Gastroesophageal sphincter (tissue), 4 donors: ENCODE results near the gene MIA3. TPM values are rescaled to one million over a fixed set of nuclear protein-coding genes. Genes with fewer than 3 reads are reported as not detected.
"Not testable (repeated sequence)": the region's sequence is repeated elsewhere in the genome, so short reads cannot be mapped to it uniquely, and the experiment has no call there.

ENCODE experiments used
- ATAC-seq: fragments of 150-250 bp; one replicate; pipeline ENCODE4 v1.9.1; 2016; ENCODE audit warnings: mild to moderate bottlenecking, moderate library complexity
- H3K27ac ChIP-seq, 4 donors: fragments of 200-600 bp; sonication (generic) in 3 of 4; 1 replicate in 3 of 4; 2 replicates in 1 of 4; pipeline ENCODE4 v1.5.1; 2016 to 2019
- H3K27me3 ChIP-seq: fragments of 200-600 bp; sonication (generic); one replicate; pipeline ENCODE4 v1.5.1; 2019
- H3K36me3 ChIP-seq, 2 donors: fragments of 200-600 bp; sonication (generic); one replicate each; pipeline ENCODE4 v1.5.1; 2019; ENCODE audit warnings: control low read depth in 1 of 2
- H3K4me1 ChIP-seq, 3 donors: fragments of 200-600 bp; sonication (generic); 1 replicate in 2 of 3; 2 replicates in 1 of 3; pipeline ENCODE4 v1.5.1; 2016 to 2019; ENCODE audit warnings: control low read depth in 2 of 3
- H3K4me3 ChIP-seq, 2 donors: fragments of 200-600 bp; sonication (generic); one replicate each; pipeline ENCODE4 v1.5.1; 2019; ENCODE audit warnings: mild to moderate bottlenecking in 1 of 2, moderate library complexity in 1 of 2
- H3K9me3 ChIP-seq, 3 donors: fragments of 200-600 bp; sonication (generic); one replicate each; pipeline ENCODE4 v1.5.1; 2017 to 2019; ENCODE audit warnings: control low read depth in 2 of 3
- EP300 ChIP-seq: sonication (generic); formaldehyde crosslinking; IDR thresholded peaks from one replicate; pipeline ENCODE4 v1.6.1; 2017; ENCODE audit warnings: antibody characterized with exemption, mild to moderate bottlenecking
- POLR2A ChIP-seq, 2 donors: fragments of 450-650 bp; IDR thresholded peaks; one replicate each; pipeline ENCODE4 v1.6.1; 2017; ENCODE audit warnings: antibody characterized with exemption in 2 of 2, mild to moderate bottlenecking in 2 of 2, moderate library complexity in 1 of 2
- POLR2AphosphoS5 ChIP-seq: sonication (generic); formaldehyde crosslinking; IDR thresholded peaks from one replicate; pipeline ENCODE4 v1.6.1; 2017; ENCODE audit warnings: antibody characterized with exemption
- WGBS, 2 donors: methylation state at CpG; one replicate each; pipeline ENCODE4 v1.1.5; 2018; ENCODE audit warnings: low coverage in 1 of 2; 5-methylcytosine and 5-hydroxymethylcytosine counted together
- total RNA-seq, 4 donors: library from RNA; depleted of rRNA; stranded (reverse); fragments of >200 nt; gene quantifications; one replicate each; pipeline ENCODE4 v1.1.0, GENCODE V29; 2016
- TF ChIP-seq, protein P1 (sequence below), 4 experiments: fragments of 200-600 bp in 2 of 4; fragments of 450-650 bp in 2 of 4; sonication (generic) in 1 of 4; IDR thresholded peaks; one replicate each; pipeline ENCODE4 v1.5.1; 2017 to 2019; ENCODE audit warnings: antibody characterized with exemption in 4 of 4, mild to moderate bottlenecking in 2 of 4, moderate library complexity in 2 of 4

The MIA3 gene
- total RNA-seq, 4 donors from 2014 or later, result 39.4 to 71.0 (median 48.4) TPM

DNA sequence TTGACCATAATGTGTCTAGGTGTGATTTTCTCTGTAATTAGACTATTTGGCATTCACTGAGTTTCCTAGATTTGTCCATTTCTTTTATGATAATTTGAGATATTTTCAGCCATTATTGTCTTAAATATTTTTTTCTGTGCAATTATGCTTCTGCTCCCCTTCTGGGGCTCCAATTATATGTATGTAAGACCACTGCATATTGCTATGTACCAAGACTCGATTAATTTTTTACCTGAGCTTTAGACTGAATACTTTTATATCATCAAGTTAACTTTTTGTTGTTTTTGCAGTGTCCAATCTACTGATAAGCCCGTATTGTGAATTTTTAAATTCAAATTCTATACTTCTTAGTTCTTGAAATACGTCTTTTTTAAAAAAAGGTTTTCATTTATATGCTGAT is 23.1 kb upstream of the MIA3 start:
- TF ChIP-seq, protein P1, sequence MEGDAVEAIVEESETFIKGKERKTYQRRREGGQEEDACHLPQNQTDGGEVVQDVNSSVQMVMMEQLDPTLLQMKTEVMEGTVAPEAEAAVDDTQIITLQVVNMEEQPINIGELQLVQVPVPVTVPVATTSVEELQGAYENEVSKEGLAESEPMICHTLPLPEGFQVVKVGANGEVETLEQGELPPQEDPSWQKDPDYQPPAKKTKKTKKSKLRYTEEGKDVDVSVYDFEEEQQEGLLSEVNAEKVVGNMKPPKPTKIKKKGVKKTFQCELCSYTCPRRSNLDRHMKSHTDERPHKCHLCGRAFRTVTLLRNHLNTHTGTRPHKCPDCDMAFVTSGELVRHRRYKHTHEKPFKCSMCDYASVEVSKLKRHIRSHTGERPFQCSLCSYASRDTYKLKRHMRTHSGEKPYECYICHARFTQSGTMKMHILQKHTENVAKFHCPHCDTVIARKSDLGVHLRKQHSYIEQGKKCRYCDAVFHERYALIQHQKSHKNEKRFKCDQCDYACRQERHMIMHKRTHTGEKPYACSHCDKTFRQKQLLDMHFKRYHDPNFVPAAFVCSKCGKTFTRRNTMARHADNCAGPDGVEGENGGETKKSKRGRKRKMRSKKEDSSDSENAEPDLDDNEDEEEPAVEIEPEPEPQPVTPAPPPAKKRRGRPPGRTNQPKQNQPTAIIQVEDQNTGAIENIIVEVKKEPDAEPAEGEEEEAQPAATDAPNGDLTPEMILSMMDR (IDR thresholded peaks at IDR 0.05), result no peak
- no peak for TF ChIP-seq POLR2AphosphoS5
- TF ChIP-seq POLR2A (IDR thresholded peaks at IDR 0.05), result no peak
- no peak for TF ChIP-seq EP300
- H3K4me1 ChIP-seq, result peaks cover 0 to 10% (median 4%) of the 10 kb centered on the region in 3 donors
- no peak for ATAC-seq
- no peaks in the 10 kb centered on the region for H3K36me3 ChIP-seq
- H3K27ac ChIP-seq, result no peak overlapping the region
- WGBS, 2 donors, result 79 to 93% methylated on average over 2 to 3 of the region's 3 CpGs
- no peaks in the 10 kb centered on the region for H3K9me3 ChIP-seq
- no peaks in the 10 kb centered on the region for H3K27me3 ChIP-seq
- no peak overlapping the region for H3K4me3 ChIP-seq

DNA sequence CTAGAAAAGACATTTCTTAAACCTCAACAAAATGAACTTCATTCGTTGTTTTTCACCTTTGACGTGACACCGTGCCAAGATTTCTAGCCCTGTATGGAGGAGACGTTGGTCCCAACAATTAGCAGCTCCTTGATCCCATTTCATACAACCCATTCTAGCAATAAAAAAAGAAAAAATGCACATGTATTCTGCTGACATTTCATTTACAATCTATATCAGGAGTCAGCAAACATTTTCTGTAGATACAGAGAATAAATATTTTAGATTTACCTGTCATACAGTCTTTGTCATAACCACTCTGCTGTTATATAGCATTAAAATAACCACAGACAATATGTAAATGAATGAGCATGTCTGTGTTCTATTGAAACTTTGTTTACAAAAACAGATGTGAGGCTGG is 21.2 kb upstream of the MIA3 start:
- ATAC-seq, result no peak
- Histone ChIP-seq H3K4me3 (no peak overlapping the region), H3K27me3 (no peaks in the 10 kb centered on the region), H3K27ac (no peak overlapping the region), H3K36me3 (no peaks in the 10 kb centered on the region), H3K4me1 (no peaks in the 10 kb centered on the region), H3K9me3 (no peaks in the 10 kb centered on the region)
- TF ChIP-seq POLR2A (IDR thresholded peaks at IDR 0.05) (no peak), POLR2AphosphoS5 (no peak), EP300 (no peak)
- TF ChIP-seq, protein P1 (IDR thresholded peaks at IDR 0.05), result no peak
- WGBS, 2 donors, result 80 to 82% methylated on average over 4 of the region's 4 CpGs

DNA sequence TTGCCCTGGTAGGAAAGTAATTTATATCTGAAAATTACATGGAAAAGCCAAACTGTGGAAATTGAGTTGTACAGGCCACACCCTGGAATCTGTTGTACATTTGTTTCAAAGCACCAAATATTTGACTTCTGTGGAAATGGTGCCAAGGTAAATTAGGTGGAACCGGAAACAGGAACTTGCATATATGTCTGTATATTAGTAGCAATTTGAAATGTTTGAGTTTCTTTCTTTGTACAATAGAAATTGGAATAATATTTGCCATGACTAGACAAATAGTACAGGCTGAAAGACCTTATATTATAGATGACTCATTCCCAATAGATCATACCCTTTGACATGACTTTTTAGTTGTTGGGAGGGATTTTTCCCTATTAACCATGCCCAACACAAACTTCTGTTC is 17.6 kb upstream of the MIA3 start:
- no peak overlapping the region for H3K4me3 ChIP-seq
- no peaks in the 10 kb centered on the region for H3K36me3 ChIP-seq
- H3K9me3 ChIP-seq, result no peaks in the 10 kb centered on the region
- ATAC-seq, result no peak
- no peaks in the 10 kb centered on the region for H3K4me1 ChIP-seq
- no peaks in the 10 kb centered on the region for H3K27me3 ChIP-seq
- no peak overlapping the region for H3K27ac ChIP-seq
- TF ChIP-seq, protein P1 (IDR thresholded peaks at IDR 0.05), result no peak
- TF ChIP-seq EP300 (no peak), POLR2A (IDR thresholded peaks at IDR 0.05) (no peak)
- WGBS, 2 donors, result 53 to 89% methylated on average over 1 of the region's 1 CpG

DNA sequence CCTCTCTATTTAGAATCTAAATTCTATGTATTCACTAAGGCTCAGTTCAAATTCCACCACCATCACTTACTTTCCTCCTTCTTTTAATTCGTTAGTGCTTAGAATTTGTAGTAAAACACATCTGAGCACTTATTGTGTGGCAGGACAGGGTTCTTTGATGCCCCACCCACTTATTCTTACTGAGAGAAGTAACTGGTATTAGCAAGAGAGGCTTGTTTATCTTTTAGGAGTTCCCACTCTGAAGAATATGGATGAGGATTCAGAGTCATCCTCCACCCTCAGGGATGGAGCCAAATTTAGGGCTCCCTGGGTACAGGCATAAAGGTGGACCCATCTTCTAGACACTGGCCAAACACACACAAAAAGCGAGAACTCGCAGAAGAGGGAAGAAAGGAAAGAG is 16.6 kb upstream of the MIA3 start:
- H3K27ac ChIP-seq, result no peak overlapping the region
- H3K9me3 ChIP-seq, result no peaks in the 10 kb centered on the region
- H3K36me3 ChIP-seq, result no peaks in the 10 kb centered on the region
- H3K4me1 ChIP-seq, result no peaks in the 10 kb centered on the region
- no peak overlapping the region for H3K4me3 ChIP-seq
- H3K27me3 ChIP-seq, result no peaks in the 10 kb centered on the region
- no peak for ATAC-seq
- TF ChIP-seq EP300 (no peak), POLR2A (IDR thresholded peaks at IDR 0.05) (no peak), POLR2AphosphoS5 (no peak)
- TF ChIP-seq, protein P1 (IDR thresholded peaks at IDR 0.05), result no peak
- WGBS, 2 donors, result 58 to 79% methylated on average over 2 to 3 of the region's 3 CpGs

DNA sequence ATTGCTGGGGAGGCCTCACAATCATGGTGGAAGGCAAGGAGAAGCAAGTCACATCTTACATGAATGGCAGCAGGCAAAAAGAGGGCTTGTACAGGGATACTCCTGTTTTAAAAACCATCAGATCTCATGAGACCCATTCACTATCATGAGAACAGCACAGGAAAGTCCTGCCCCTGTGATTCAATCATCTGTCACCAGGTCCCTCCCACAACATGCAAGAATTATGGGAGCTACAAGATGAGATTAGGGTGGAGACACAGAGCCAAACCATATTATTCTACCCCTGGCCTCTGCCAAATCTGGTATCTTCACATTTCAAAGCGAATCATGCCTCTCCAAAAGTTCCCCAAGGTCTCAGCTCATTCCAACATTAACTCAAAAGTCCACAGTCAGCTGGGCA is 11.1 kb upstream of the MIA3 start:
- no peak for TF ChIP-seq POLR2AphosphoS5
- TF ChIP-seq POLR2A (IDR thresholded peaks at IDR 0.05), result no peak
- no peak for TF ChIP-seq EP300
- TF ChIP-seq, protein P1 (IDR thresholded peaks at IDR 0.05), result no peak

DNA sequence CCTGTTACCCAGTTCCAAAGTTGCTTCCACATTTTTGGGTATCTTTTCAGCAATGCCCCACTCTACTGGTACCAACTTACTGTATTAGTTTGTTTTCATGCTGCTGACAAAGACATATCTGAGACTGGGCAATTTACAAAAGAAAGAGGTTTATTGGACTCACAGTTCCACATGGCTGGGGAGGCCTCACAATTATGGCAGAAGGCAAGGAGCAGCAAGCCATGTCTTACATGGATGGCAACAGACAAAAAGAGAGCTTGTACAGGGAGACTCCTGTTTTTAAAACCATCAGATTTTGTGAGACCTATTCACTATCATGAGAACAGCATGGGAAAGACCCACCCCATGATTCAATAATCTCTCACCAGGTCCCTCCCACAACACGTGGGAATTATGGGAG is 8.8 kb upstream of the MIA3 start:
- not testable (repeated sequence) for H3K4me1 ChIP-seq, H3K4me3 ChIP-seq, ATAC-seq, H3K36me3 ChIP-seq, H3K27me3 ChIP-seq, H3K9me3 ChIP-seq, H3K27ac ChIP-seq
- WGBS, 2 donors, result 38 to 57% methylated on average over 1 of the region's 1 CpG

More for the DNA sequence above, 11.1 kb upstream of the MIA3 start:
- H3K4me3 ChIP-seq, result no peak overlapping the region
- H3K9me3 ChIP-seq, result no peaks in the 10 kb centered on the region
- no peaks in the 10 kb centered on the region for H3K36me3 ChIP-seq
- H3K27ac ChIP-seq, result no peak overlapping the region
- H3K4me1 ChIP-seq, result no peaks in the 10 kb centered on the region
- 71% methylated on average over 1 of the region's 1 CpG; no CpG with 5 or more reads in 1 of the 2 donors for WGBS, 2 donors
- no peak for ATAC-seq
- H3K27me3 ChIP-seq, result no peaks in the 10 kb centered on the region
